Activated B cell treated with CpG ODN at 0.5 μM for 24 hours (primary cell): Measurements from ENCODE around the gene BCL6. TPM values are rescaled to one million over a fixed set of nuclear protein-coding genes. Genes with fewer than 3 reads are reported as not detected.

Experiments
- ATAC-seq: fragments of 200-7000 bp; cut with Tn5 transposase; one replicate; pipeline ENCODE4 v1.10.0; 2021; ENCODE audit warnings: low read depth, mild to moderate bottlenecking, moderate library complexity
- CTCF ChIA-PET: fragments of 350-600 bp; sonication (Branson Sonifier 250); formaldehyde crosslinking; loops from one replicate; lab custom pipeline; 2021; ENCODE audit warnings: antibody characterized with exemption; lab: Charles Lee
- POLR2A ChIA-PET: fragments of 350-600 bp; sonication (Branson Sonifier 250); formaldehyde crosslinking; loops from one replicate; lab custom pipeline; 2021; ENCODE audit warnings: antibody characterized with exemption; lab: Charles Lee
- DNase-seq: peaks from one replicate; pipeline ENCODE4 v3.0.0; 2022
- H3K27ac Mint-ChIP-seq: one replicate; pipeline ENCODE4 v1.8.0; 2020; ENCODE audit warnings: mixed read lengths
- H3K27me3 Mint-ChIP-seq: one replicate; pipeline ENCODE4 v1.8.0; 2021; ENCODE audit warnings: mixed read lengths
- H3K36me3 Mint-ChIP-seq: one replicate; pipeline ENCODE4 v1.8.0; 2021; ENCODE audit warnings: low read depth, mixed read lengths
- H3K4me1 Mint-ChIP-seq: one replicate; pipeline ENCODE4 v1.8.0; 2021; ENCODE audit warnings: mixed read lengths
- H3K4me3 Mint-ChIP-seq: one replicate; pipeline ENCODE4 v1.8.0; 2020; ENCODE audit warnings: mild to moderate bottlenecking, mixed read lengths
- H3K9me3 Mint-ChIP-seq: one replicate; pipeline ENCODE4 v1.8.0; 2020; ENCODE audit warnings: mixed read lengths
- intact Hi-C: fragments of 100-400 bp; cut with micrococcal nuclease; formaldehyde crosslinking; loops from one replicate; pipeline ENCODE4 v1.15.1; 2024
- total RNA-seq: library from RNA; stranded (reverse); gene quantifications from 2 replicates; pipeline ENCODE4 v1.2.3, GENCODE V29; 2022
- TF ChIP-seq, protein P1 (sequence below): fragments of 200-600 bp; IDR thresholded peaks from one replicate; pipeline ENCODE4 v1.8.0; 2022; ENCODE audit warnings: antibody characterized with exemption, mild to moderate bottlenecking

The BCL6 gene
- total RNA-seq, 1 donor from 2014 or later = 100 TPM

DNA sequence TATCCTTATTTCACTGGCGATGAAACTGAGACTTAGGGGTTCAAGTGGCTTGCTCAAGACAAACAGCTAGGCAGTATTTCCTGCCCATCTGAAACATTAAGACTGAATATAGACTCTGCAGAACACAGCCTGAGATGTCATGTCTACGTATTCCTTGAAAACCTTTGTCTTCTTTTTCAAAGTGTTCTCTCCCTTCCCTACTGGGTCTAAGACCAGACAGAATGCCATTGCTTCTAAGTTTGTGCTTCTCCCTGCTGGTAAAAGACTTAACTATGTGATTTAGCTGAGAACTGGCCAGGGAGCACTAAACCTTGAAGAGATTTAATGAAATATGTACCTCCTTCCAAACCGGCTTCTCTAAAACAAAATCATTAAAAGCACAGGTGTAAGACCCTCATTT, 9.9 kb downstream of the BCL6 start:
- POLR2A ChIA-PET = no interaction called here
- ATAC-seq (no peak), DNase-seq (no peak)
- Mint-ChIP-seq H3K4me1 (peaks cover 34% of the 10 kb centered on the region), H3K36me3 (peaks cover 48% of the 10 kb centered on the region), H3K27me3 (no peaks in the 10 kb centered on the region), H3K9me3 (no peaks in the 10 kb centered on the region), H3K27ac (no peak overlapping the region), H3K4me3 (no peak overlapping the region)
- CTCF ChIA-PET = interaction anchor here (6.4 kb wide), 1 partner anchor 1220 kb away, joined by 545 read pairs; no protein-coding TSS in a partner anchor
- intact Hi-C loops = loop anchor here (10.0 kb wide), 1 partner anchor 1499 kb away; no protein-coding TSS in a partner anchor
- TF ChIP-seq, protein P1, sequence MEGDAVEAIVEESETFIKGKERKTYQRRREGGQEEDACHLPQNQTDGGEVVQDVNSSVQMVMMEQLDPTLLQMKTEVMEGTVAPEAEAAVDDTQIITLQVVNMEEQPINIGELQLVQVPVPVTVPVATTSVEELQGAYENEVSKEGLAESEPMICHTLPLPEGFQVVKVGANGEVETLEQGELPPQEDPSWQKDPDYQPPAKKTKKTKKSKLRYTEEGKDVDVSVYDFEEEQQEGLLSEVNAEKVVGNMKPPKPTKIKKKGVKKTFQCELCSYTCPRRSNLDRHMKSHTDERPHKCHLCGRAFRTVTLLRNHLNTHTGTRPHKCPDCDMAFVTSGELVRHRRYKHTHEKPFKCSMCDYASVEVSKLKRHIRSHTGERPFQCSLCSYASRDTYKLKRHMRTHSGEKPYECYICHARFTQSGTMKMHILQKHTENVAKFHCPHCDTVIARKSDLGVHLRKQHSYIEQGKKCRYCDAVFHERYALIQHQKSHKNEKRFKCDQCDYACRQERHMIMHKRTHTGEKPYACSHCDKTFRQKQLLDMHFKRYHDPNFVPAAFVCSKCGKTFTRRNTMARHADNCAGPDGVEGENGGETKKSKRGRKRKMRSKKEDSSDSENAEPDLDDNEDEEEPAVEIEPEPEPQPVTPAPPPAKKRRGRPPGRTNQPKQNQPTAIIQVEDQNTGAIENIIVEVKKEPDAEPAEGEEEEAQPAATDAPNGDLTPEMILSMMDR = no peak

DNA sequence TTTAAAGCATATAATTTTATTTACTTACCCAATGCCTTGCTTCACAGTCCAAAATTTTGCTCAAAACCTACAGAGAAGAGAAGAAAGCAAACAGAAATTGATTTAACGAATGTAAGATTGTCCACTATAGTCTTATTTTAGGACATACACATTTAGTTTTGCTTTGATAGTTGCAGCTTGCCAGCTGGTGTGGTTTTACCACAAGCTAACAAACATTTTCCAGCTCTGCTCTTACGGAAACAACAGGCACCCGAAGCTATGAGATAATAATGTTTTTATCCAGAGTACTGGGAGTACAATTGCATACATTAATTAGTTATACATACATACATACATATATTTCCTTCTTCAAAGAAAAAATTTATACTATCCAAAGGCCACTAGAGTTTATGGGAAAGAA, 10.4 kb downstream of the BCL6 start:
- Mint-ChIP-seq H3K36me3 (peaks cover 54% of the 10 kb centered on the region), H3K27ac (no peak overlapping the region), H3K9me3 (no peaks in the 10 kb centered on the region), H3K27me3 (no peaks in the 10 kb centered on the region), H3K4me1 (peaks cover 30% of the 10 kb centered on the region), H3K4me3 (no peak overlapping the region)
- ATAC-seq (no peak), DNase-seq (no peak)
- CTCF ChIA-PET = interaction anchor here (3.2 kb wide), 1 partner anchor 1220 kb away, joined by 19 read pairs; no protein-coding TSS in a partner anchor
- TF ChIP-seq, protein P1 = no peak
- intact Hi-C loops = loop anchor here (10.0 kb wide), 1 partner anchor 1500 kb away; no protein-coding TSS in a partner anchor
- POLR2A ChIA-PET = no interaction called here

DNA sequence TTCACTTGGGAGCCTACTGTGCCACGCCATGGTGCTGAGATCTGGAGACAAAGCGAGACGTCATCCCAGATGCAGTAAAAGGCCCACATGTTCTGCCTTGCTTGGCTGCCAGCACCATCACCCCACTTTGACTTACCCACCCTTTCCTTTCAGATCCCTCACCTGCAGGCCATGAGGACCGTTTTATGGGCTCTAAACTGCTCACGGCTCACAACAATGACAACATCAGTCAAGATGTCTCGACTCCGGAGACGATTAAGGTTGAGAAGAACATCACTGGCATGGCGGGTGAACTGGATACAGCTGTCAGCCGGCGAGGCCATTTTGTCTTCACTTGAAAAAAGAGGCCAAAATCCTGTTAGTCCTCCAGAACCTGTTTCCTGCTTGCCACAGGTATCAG, 11.9 kb downstream of the BCL6 start:
- Mint-ChIP-seq H3K4me1 (peaks cover 18% of the 10 kb centered on the region), H3K9me3 (no peaks in the 10 kb centered on the region), H3K27me3 (no peaks in the 10 kb centered on the region), H3K4me3 (no peak overlapping the region), H3K27ac (no peak overlapping the region), H3K36me3 (peaks cover 62% of the 10 kb centered on the region)
- DNase-seq (no peak), ATAC-seq (no peak)
- intact Hi-C loops = loop anchor here (10.0 kb wide), 1 partner anchor 1501 kb away; no protein-coding TSS in a partner anchor
- ChIA-PET CTCF (interaction anchor here (3.2 kb wide), 1 partner anchor 1222 kb away, joined by 19 read pairs; no protein-coding TSS in a partner anchor), POLR2A (no interaction called here)
- TF ChIP-seq, protein P1 = no peak

DNA sequence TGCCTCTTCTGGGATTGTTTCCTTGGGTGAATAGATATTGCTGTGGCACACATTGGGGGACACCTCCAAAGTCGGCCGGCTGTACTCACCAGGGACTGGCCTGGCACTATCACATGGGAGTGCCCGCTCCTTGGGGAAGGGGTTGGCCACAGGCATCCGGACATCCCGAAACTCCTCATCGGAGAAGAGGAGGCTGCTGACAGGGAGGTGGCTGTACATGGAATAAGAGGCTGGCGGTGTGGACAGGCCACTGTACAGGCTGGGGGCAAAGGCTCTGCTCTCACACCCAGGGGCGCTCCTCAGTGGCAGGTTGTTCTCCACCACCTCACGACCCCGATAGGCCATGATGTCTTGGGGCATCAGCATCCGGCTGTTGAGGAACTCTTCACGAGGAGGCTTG, 15.7 kb downstream of the BCL6 start:
- no peak for DNase-seq
- Mint-ChIP-seq H3K4me1 (no peaks in the 10 kb centered on the region), H3K36me3 (peaks cover 94% of the 10 kb centered on the region), H3K27me3 (no peaks in the 10 kb centered on the region), H3K4me3 (no peak overlapping the region), H3K9me3 (no peaks in the 10 kb centered on the region), H3K27ac (no peak overlapping the region)
- ATAC-seq = no peak
- intact Hi-C loops = no loop called here
- ChIA-PET CTCF (no interaction called here), POLR2A (no interaction called here)
- TF ChIP-seq, protein P1 = no peak

DNA sequence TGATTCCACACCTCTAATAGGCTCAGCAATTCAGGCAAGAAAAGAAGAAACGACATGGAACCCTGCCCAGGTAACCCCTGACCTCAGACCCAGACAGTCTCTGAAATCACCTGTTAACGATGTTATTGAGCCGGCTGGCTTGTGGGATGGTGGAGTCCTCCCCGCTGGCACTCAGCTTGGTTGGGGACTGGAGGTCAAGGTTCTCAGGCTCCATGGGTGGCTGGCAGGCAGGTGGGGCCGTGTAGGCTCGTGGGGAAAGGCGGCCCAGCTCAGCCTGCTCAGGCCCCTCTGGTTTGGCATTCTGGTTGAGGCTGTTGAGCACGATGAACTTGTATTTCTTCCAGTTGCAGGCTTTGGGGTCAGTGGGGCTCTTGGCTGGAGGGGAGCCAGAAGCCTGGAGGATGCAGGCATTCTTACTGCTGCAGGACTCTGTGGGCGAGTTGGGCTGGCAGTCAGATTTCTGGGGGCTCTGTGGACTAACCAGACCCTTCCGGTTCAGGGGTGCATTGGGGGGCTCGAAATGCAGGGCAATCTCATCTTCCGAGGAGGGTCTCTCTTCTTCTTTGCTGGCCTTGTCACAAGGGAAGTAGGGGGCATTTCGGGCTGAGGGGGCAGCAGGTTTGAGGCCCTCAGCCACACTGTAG, 16.2 kb downstream of the BCL6 start:
- Mint-ChIP-seq H3K4me3 (no peak overlapping the region), H3K9me3 (no peaks in the 10 kb centered on the region), H3K36me3 (peaks cover 97% of the 10 kb centered on the region), H3K27ac (no peak overlapping the region), H3K27me3 (no peaks in the 10 kb centered on the region), H3K4me1 (no peaks in the 10 kb centered on the region)
- intact Hi-C loops = no loop called here
- TF ChIP-seq, protein P1 = no peak
- DNase-seq = no peak
- ChIA-PET POLR2A (no interaction called here), CTCF (no interaction called here)
- ATAC-seq = no peak
